Astrocyte (in vitro differentiated cells and primary cell): ENCODE data around the gene ACSF3. TPM values are rescaled to one million over a fixed set of nuclear protein-coding genes. Genes with fewer than 3 reads are reported as not detected.

ENCODE experiments used
- DNase-seq: peaks from one replicate; pipeline ENCODE4 v3.0.0-alpha.2; 2010; ENCODE audit warnings: low read depth
- FAIRE-seq: peaks from 2 replicates; lab custom pipeline; 2011; peaks lifted over from hg19 to GRCh38; lab: Jason Lieb, UNC
- H2AFZ ChIP-seq: 2 replicates; pipeline ENCODE4 v1.6.0; 2012; ENCODE audit warnings: low read depth, low read length, inconsistent platforms
- H3K27ac ChIP-seq: 2 replicates; pipeline ENCODE4 v1.5.1; 2011; ENCODE audit warnings: low read depth, low read length, inconsistent platforms
- H3K27me3 ChIP-seq: 2 replicates; pipeline ENCODE4 v1.6.0; 2011; ENCODE audit warnings: low read length, inconsistent platforms; ENCODE audit not compliant: insufficient read depth
- H3K36me3 ChIP-seq: 2 replicates; pipeline ENCODE4 v1.5.1; 2011; ENCODE audit warnings: low read length, inconsistent platforms; ENCODE audit not compliant: insufficient read depth
- H3K4me1 ChIP-seq: 2 replicates; pipeline ENCODE4 v1.5.1; 2011; ENCODE audit warnings: low read length, inconsistent platforms; ENCODE audit not compliant: insufficient read depth
- H3K4me2 ChIP-seq: 2 replicates; pipeline ENCODE4 v1.6.0; 2012; ENCODE audit warnings: low read length, inconsistent platforms
- H3K4me3 ChIP-seq: 2 replicates; pipeline ENCODE4 v1.5.1; 2011; ENCODE audit warnings: low read depth, mild to moderate bottlenecking, low read length, inconsistent platforms; ENCODE audit not compliant: insufficient read depth
- H3K79me2 ChIP-seq: 2 replicates; pipeline ENCODE4 v1.6.0; 2012; ENCODE audit warnings: mild to moderate bottlenecking, low read length, inconsistent platforms; ENCODE audit not compliant: insufficient read depth
- H3K9ac ChIP-seq: 2 replicates; pipeline ENCODE4 v1.6.0; 2012; ENCODE audit warnings: mild to moderate bottlenecking, low read length, inconsistent platforms
- H3K9me3 ChIP-seq: 2 replicates; pipeline ENCODE4 v1.5.1; 2012; ENCODE audit warnings: low read depth, mild to moderate bottlenecking, low read length, inconsistent platforms; ENCODE audit not compliant: insufficient read depth
- H4K20me1 ChIP-seq: 2 replicates; pipeline ENCODE4 v1.6.0; 2012; ENCODE audit warnings: low read length, inconsistent platforms; ENCODE audit not compliant: insufficient read depth
- H3K27ac Mint-ChIP-seq: one replicate; pipeline ENCODE4 v1.8.0; 2021; ENCODE audit warnings: mild to moderate bottlenecking, mixed read lengths; ENCODE audit not compliant: unreplicated experiment
- H3K27me3 Mint-ChIP-seq: one replicate; pipeline ENCODE4 v1.8.0; 2021; ENCODE audit warnings: low read depth, mixed read lengths; ENCODE audit not compliant: unreplicated experiment
- H3K36me3 Mint-ChIP-seq: one replicate; pipeline ENCODE4 v1.8.0; 2021; ENCODE audit warnings: low read depth, mixed read lengths; ENCODE audit not compliant: unreplicated experiment
- H3K4me1 Mint-ChIP-seq: one replicate; pipeline ENCODE4 v1.8.0; 2021; ENCODE audit warnings: low read depth, mixed read lengths; ENCODE audit not compliant: unreplicated experiment
- H3K4me3 Mint-ChIP-seq: one replicate; pipeline ENCODE4 v1.8.0; 2021; ENCODE audit warnings: mild to moderate bottlenecking, moderate library complexity, mixed read lengths; ENCODE audit not compliant: unreplicated experiment
- H3K9me3 Mint-ChIP-seq: one replicate; pipeline ENCODE4 v1.8.0; 2021; ENCODE audit warnings: mild to moderate bottlenecking, mixed read lengths; ENCODE audit not compliant: unreplicated experiment
- CTCF ChIP-seq: IDR thresholded peaks from 2 replicates; pipeline ENCODE4 v1.5.1; 2011; ENCODE audit warnings: low read depth, mild to moderate bottlenecking, inconsistent platforms, low read length, moderate library complexity; ENCODE audit not compliant: insufficient read depth
- EZH2 ChIP-seq: IDR thresholded peaks from 2 replicates; pipeline ENCODE4 v1.6.1; 2012; ENCODE audit warnings: mild to moderate bottlenecking, low read length, inconsistent platforms; ENCODE audit not compliant: insufficient read depth
- total RNA-seq: library from RNA; stranded (reverse); gene quantifications from 2 replicates; pipeline ENCODE4 v1.2.1, GENCODE V29; 2021

The ACSF3 gene
- total RNA-seq, 1 donor from 2014 or later, result 17.0 TPM

- DNase-seq (no peak), FAIRE-seq (no peak)
- Histone ChIP-seq H3K27ac (no peak overlapping the region), H3K9me3 (no peaks in the 10 kb centered on the region), H3K79me2 (no peaks in the 10 kb centered on the region), H3K4me1 (no peaks in the 10 kb centered on the region), H3K27me3 (peaks cover 7% of the 10 kb centered on the region), H3K4me2 (no peak overlapping the region), H3K9ac (no peak overlapping the region), H3K4me3 (no peak overlapping the region), H3K36me3 (no peaks in the 10 kb centered on the region), H4K20me1 (no peaks in the 10 kb centered on the region), H2AFZ (no peak overlapping the region)
- Mint-ChIP-seq H3K27ac (no peak overlapping the region), H3K4me3 (no peak overlapping the region), H3K36me3 (no peaks in the 10 kb centered on the region), H3K9me3 (no peaks in the 10 kb centered on the region), H3K27me3 (peaks cover 42% of the 10 kb centered on the region), H3K4me1 (no peaks in the 10 kb centered on the region)
- TF ChIP-seq EZH2 (no peak), CTCF (no peak)
Observed at GRCh38 chr16:89055894-89056555, 37.6 kb upstream of the ACSF3 start.

- Histone ChIP-seq H3K9me3 (no peaks in the 10 kb centered on the region), H3K9ac (no peak overlapping the region), H2AFZ (no peak overlapping the region), H3K36me3 (no peaks in the 10 kb centered on the region), H3K27me3 (peaks cover 7% of the 10 kb centered on the region), H3K4me3 (no peak overlapping the region), H3K4me1 (no peaks in the 10 kb centered on the region), H3K4me2 (no peak overlapping the region), H3K79me2 (no peaks in the 10 kb centered on the region), H4K20me1 (no peaks in the 10 kb centered on the region), H3K27ac (no peak overlapping the region)
- Mint-ChIP-seq H3K36me3 (no peaks in the 10 kb centered on the region), H3K27ac (no peak overlapping the region), H3K4me1 (no peaks in the 10 kb centered on the region), H3K27me3 (peaks cover 46% of the 10 kb centered on the region), H3K4me3 (no peak overlapping the region), H3K9me3 (no peaks in the 10 kb centered on the region)
- DNase-seq (no peak), FAIRE-seq (no peak)
- no peak for TF ChIP-seq CTCF
Observed at GRCh38 chr16:89056592-89056991, 37.1 kb upstream of the ACSF3 start.

- H3K36me3 Mint-ChIP-seq, result no peaks in the 10 kb centered on the region
- H3K27ac Mint-ChIP-seq, result no peak overlapping the region
- no peak for DNase-seq
- Histone ChIP-seq H2AFZ (no peak overlapping the region), H3K9me3 (no peaks in the 10 kb centered on the region), H3K27me3 (peaks cover 3% of the 10 kb centered on the region), H3K4me3 (no peak overlapping the region), H3K79me2 (no peaks in the 10 kb centered on the region), H4K20me1 (no peaks in the 10 kb centered on the region), H3K4me2 (no peak overlapping the region), H3K27ac (no peak overlapping the region), H3K9ac (no peak overlapping the region), H3K36me3 (no peaks in the 10 kb centered on the region), H3K4me1 (no peaks in the 10 kb centered on the region)
- no peak for FAIRE-seq
- H3K27me3 Mint-ChIP-seq, result peaks cover 44% of the 10 kb centered on the region
- H3K4me1 Mint-ChIP-seq, result no peaks in the 10 kb centered on the region
- H3K9me3 Mint-ChIP-seq, result no peaks in the 10 kb centered on the region
- TF ChIP-seq EZH2 (no peak), CTCF (no peak)
- H3K4me3 Mint-ChIP-seq, result no peak overlapping the region
Observed at GRCh38 chr16:89057738-89058137, 35.9 kb upstream of the ACSF3 start.
